Breast epithelium (tissue), 3 donors: ENCODE results near the gene PRKD1.

ENCODE experiments used
- CTCF ChIP-seq, 3 donors: fragments of 450-650 bp; IDR thresholded peaks; one replicate each; pipeline ENCODE4 v1.5.1; 2016 to 2017; ENCODE audit warnings: antibody characterized with exemption in 3 of 3, mild to moderate bottlenecking in 3 of 3, moderate library complexity in 3 of 3
- POLR2A ChIP-seq: fragments of 450-650 bp; IDR thresholded peaks from one replicate; pipeline ENCODE4 v1.6.1; 2016; ENCODE audit warnings: antibody characterized with exemption, mild to moderate bottlenecking, moderate library complexity
- POLR2AphosphoS5 ChIP-seq, 3 donors: sonication (generic); formaldehyde crosslinking; IDR thresholded peaks; one replicate each; pipeline ENCODE4 v1.6.1; 2017; ENCODE audit warnings: antibody characterized with exemption in 3 of 3

GRCh38 chr14:29838752-29839151, 88.9 kb downstream of the PRKD1 start:
- TF ChIP-seq POLR2A = no peak
- TF ChIP-seq CTCF (IDR thresholded peaks at IDR 0.05) = no peak
- no peak for TF ChIP-seq POLR2AphosphoS5 (IDR thresholded peaks at IDR 0.05)
